GM19455 (cell line): Measurements from ENCODE around the gene CHI3L1.
"Not testable (repeated sequence)": the region's sequence is repeated elsewhere in the genome, so short reads cannot be mapped to it uniquely, and the experiment has no call there.

Experiments used
- ATAC-seq: cut with Tn5 transposase; IDR thresholded peaks from one replicate; pipeline ENCODE4 v1.9.1; 2021; ENCODE audit not compliant: unreplicated experiment

Gene CHI3L1

GRCh38 chr1:203186446-203187303 lies at the start of gene CHI3L1:
Gene CHI3L1 (minus strand): TSS chr1:203186704. CDS start chr1:203186623, 81 bp downstream.
- no peak for ATAC-seq

GRCh38 chr1:203234901-203235300 lies 48.4 kb upstream of the CHI3L1 start:
- not testable (repeated sequence) for ATAC-seq

- no peak for ATAC-seq
These were observed 43.1 kb upstream of the CHI3L1 start, which contains the start of gene CHIT1 for GRCh38 chr1:203229471-203230135. Gene CHIT1 (minus strand): TSS chr1:203229673. CDS start chr1:203229636, 37 bp downstream.

GRCh38 chr1:203228670-203229069 lies 42.2 kb upstream of the CHI3L1 start:
- no peak for ATAC-seq

GRCh38 chr1:203227371-203228083 lies 41.0 kb upstream of the CHI3L1 start:
- ATAC-seq: no peak

- ATAC-seq: no peak
These were observed 38.6 kb upstream of the CHI3L1 start for GRCh38 chr1:203225071-203225470.

- no peak for ATAC-seq
These were observed 36.7 kb upstream of the CHI3L1 start for GRCh38 chr1:203223012-203223775.

- no peak for ATAC-seq
These were observed 33.4 kb upstream of the CHI3L1 start for GRCh38 chr1:203219934-203220333.

GRCh38 chr1:203219171-203219570 lies 32.7 kb upstream of the CHI3L1 start:
- no peak for ATAC-seq

- no peak for ATAC-seq
These were observed 31.2 kb upstream of the CHI3L1 start for GRCh38 chr1:203217668-203218067.

- no peak for ATAC-seq
These were observed 30.7 kb upstream of the CHI3L1 start for GRCh38 chr1:203217139-203217655.

GRCh38 chr1:203216274-203217138 lies 30.0 kb upstream of the CHI3L1 start:
- ATAC-seq: no peak

GRCh38 chr1:203215573-203215972 lies 29.1 kb upstream of the CHI3L1 start:
- ATAC-seq: no peak

GRCh38 chr1:203214871-203215270 lies 28.4 kb upstream of the CHI3L1 start:
- ATAC-seq: no peak

GRCh38 chr1:203213126-203213525 lies 26.6 kb upstream of the CHI3L1 start:
- ATAC-seq: no peak

- no peak for ATAC-seq
These were observed 25.3 kb upstream of the CHI3L1 start for GRCh38 chr1:203211812-203212211.

GRCh38 chr1:203210988-203211387 lies 24.5 kb upstream of the CHI3L1 start:
- no peak for ATAC-seq

- ATAC-seq: no peak
These were observed 23.8 kb upstream of the CHI3L1 start for GRCh38 chr1:203210350-203210749.

- ATAC-seq: no peak
These were observed 21.7 kb upstream of the CHI3L1 start for GRCh38 chr1:203208181-203208580.

- no peak for ATAC-seq
These were observed 21.2 kb upstream of the CHI3L1 start for GRCh38 chr1:203207751-203208150.
